ENCODE data around the gene LGALS13. TPM values are rescaled to one million over a fixed set of nuclear protein-coding genes. Genes with fewer than 3 reads are reported as not detected.

LGALS13 gene
- total and polyA plus RNA-seq, 2 donors (not counting 1 experiment from before 2014, with no cell fraction given) = not detected

GRCh38 chr19:39641773-39642172 is 39.4 kb downstream of the LGALS13 start:
- H2AFZ ChIP-seq (ENCODE audit: low read length) = no peak overlapping the region
- no peak overlapping the region for H3K4me3 ChIP-seq (replicated peaks in 1 of 4; ENCODE audit: control extremely low read depth in 1 of 4, insufficient read depth in 1 of 4, low read depth in 3 of 4, low read length in 4 of 4)
- TF ChIP-seq CTCF (conservative IDR thresholded peaks at IDR 0.05 in 1 of 2, IDR thresholded peaks at IDR 0.05 in 1 of 2; ENCODE audit: low read depth in 1 of 2, low read length in 2 of 2) = no peak
- TF ChIP-seq EZH2 (IDR thresholded peaks at IDR 0.05; ENCODE audit: low read length, missing control alignments) = no peak
- H3K79me2 ChIP-seq (ENCODE audit: control insufficient read depth, insufficient read depth, low read length) = no peaks in the 10 kb centered on the region
- no peak overlapping the region for H3K9ac ChIP-seq (ENCODE audit: insufficient read depth, low read length)
- H4K20me1 ChIP-seq (ENCODE audit: control insufficient read depth, extremely low read depth, insufficient read depth, low read length) = no peaks in the 10 kb centered on the region
- no peaks in the 10 kb centered on the region for H3K36me3 ChIP-seq (ENCODE audit: control insufficient read depth, insufficient read depth, low read length)
- no peaks in the 10 kb centered on the region for H3K27me3 ChIP-seq (ENCODE audit: control insufficient read depth, insufficient read depth, low read length)
- H3K4me2 ChIP-seq (ENCODE audit: extremely low read depth, insufficient read depth, low read length) = no peak overlapping the region
- no peak for DNase-seq (ENCODE audit: low read depth in 2 of 2)
- no peaks in the 10 kb centered on the region for H3K4me1 ChIP-seq (ENCODE audit: control insufficient read depth, extremely low read depth, insufficient read depth, low read length)
- H3K27ac ChIP-seq (ENCODE audit: insufficient read depth, low read length) = no peak overlapping the region
- no peaks in the 10 kb centered on the region for H3K9me3 ChIP-seq (ENCODE audit: control insufficient read depth, insufficient read depth, low read depth, low read length)

GRCh38 chr19:39643591-39643990 is 41.3 kb downstream of the LGALS13 start:
- Histone ChIP-seq H4K20me1 (ENCODE audit: control insufficient read depth, extremely low read depth, insufficient read depth, low read length) (no peaks in the 10 kb centered on the region), H3K4me1 (ENCODE audit: control insufficient read depth, extremely low read depth, insufficient read depth, low read length) (no peaks in the 10 kb centered on the region), H3K79me2 (ENCODE audit: control insufficient read depth, insufficient read depth, low read length) (no peaks in the 10 kb centered on the region), H3K4me3 (replicated peaks in 1 of 4; ENCODE audit: control extremely low read depth in 1 of 4, insufficient read depth in 1 of 4, low read depth in 3 of 4, low read length in 4 of 4) (no peak overlapping the region), H3K9ac (ENCODE audit: insufficient read depth, low read length) (no peak overlapping the region), H3K36me3 (ENCODE audit: control insufficient read depth, insufficient read depth, low read length) (no peaks in the 10 kb centered on the region), H2AFZ (ENCODE audit: low read length) (no peak overlapping the region), H3K27me3 (ENCODE audit: control insufficient read depth, insufficient read depth, low read length) (no peaks in the 10 kb centered on the region), H3K9me3 (ENCODE audit: control insufficient read depth, insufficient read depth, low read depth, low read length) (no peaks in the 10 kb centered on the region), H3K4me2 (ENCODE audit: extremely low read depth, insufficient read depth, low read length) (no peak overlapping the region), H3K27ac (ENCODE audit: insufficient read depth, low read length) (no peak overlapping the region)
- no peak for TF ChIP-seq CTCF (conservative IDR thresholded peaks at IDR 0.05 in 1 of 2, IDR thresholded peaks at IDR 0.05 in 1 of 2; ENCODE audit: low read depth in 1 of 2, low read length in 2 of 2)
- no peak for TF ChIP-seq EZH2 (IDR thresholded peaks at IDR 0.05; ENCODE audit: low read length, missing control alignments)
- no peak for DNase-seq (ENCODE audit: low read depth in 2 of 2)

GRCh38 chr19:39645800-39646411 is 43.6 kb downstream of the LGALS13 start:
- Histone ChIP-seq H3K4me2 (ENCODE audit: extremely low read depth, insufficient read depth, low read length) (no peak overlapping the region), H3K36me3 (ENCODE audit: control insufficient read depth, insufficient read depth, low read length) (no peaks in the 10 kb centered on the region), H3K79me2 (ENCODE audit: control insufficient read depth, insufficient read depth, low read length) (no peaks in the 10 kb centered on the region), H3K4me1 (ENCODE audit: control insufficient read depth, extremely low read depth, insufficient read depth, low read length) (no peaks in the 10 kb centered on the region), H3K9ac (ENCODE audit: insufficient read depth, low read length) (no peak overlapping the region), H3K27ac (ENCODE audit: insufficient read depth, low read length) (no peak overlapping the region), H3K27me3 (ENCODE audit: control insufficient read depth, insufficient read depth, low read length) (no peaks in the 10 kb centered on the region), H3K9me3 (ENCODE audit: control insufficient read depth, insufficient read depth, low read depth, low read length) (no peaks in the 10 kb centered on the region), H4K20me1 (ENCODE audit: control insufficient read depth, extremely low read depth, insufficient read depth, low read length) (no peaks in the 10 kb centered on the region), H2AFZ (ENCODE audit: low read length) (no peak overlapping the region), H3K4me3 (replicated peaks in 1 of 4; ENCODE audit: control extremely low read depth in 1 of 4, insufficient read depth in 1 of 4, low read depth in 3 of 4, low read length in 4 of 4) (no peak overlapping the region)
- TF ChIP-seq EZH2 (IDR thresholded peaks at IDR 0.05; ENCODE audit: low read length, missing control alignments) (no peak), CTCF (conservative IDR thresholded peaks at IDR 0.05 in 1 of 2, IDR thresholded peaks at IDR 0.05 in 1 of 2; ENCODE audit: low read depth in 1 of 2, low read length in 2 of 2) (no peak)
- DNase-seq (ENCODE audit: low read depth in 2 of 2) = peak; percentile 10 to 20
